MM.1S (cell line): Measurements from ENCODE around the gene ADIPOR1.
A peak's percentile ranks its signal among the peaks of the same experiment; 100 is the strongest.

Source experiments
- DNase-seq: peaks from one replicate; pipeline ENCODE4 v3.0.0-alpha.2; 2015
- H2AFZ ChIP-seq: fragments of 300-600 bp; sonication (generic); 2 replicates; pipeline ENCODE4 v1.6.0; 2016; ENCODE audit warnings: antibody characterized with exemption, low read length
- H3F3A ChIP-seq: fragments of 300-600 bp; sonication (generic); 2 replicates; pipeline ENCODE4 v1.6.1; 2016; ENCODE audit warnings: mild to moderate bottlenecking, antibody characterized with exemption, low read length, moderate library complexity, mixed read lengths; ENCODE audit not compliant: insufficient read depth
- H3K27ac ChIP-seq: fragments of 300-600 bp; sonication (generic); 2 replicates; pipeline ENCODE4 v1.5.1; 2016; ENCODE audit warnings: mild to moderate bottlenecking, low read length
- H3K27me3 ChIP-seq: fragments of 300-600 bp; sonication (generic); replicated peaks from 2 replicates; pipeline ENCODE4 v1.6.0; 2016; ENCODE audit warnings: low read length; ENCODE audit not compliant: insufficient read depth
- H3K36me3 ChIP-seq: fragments of 300-600 bp; sonication (generic); replicated peaks from 2 replicates; pipeline ENCODE4 v1.6.1; 2016; ENCODE audit warnings: mild to moderate bottlenecking, low read length, mixed read lengths; ENCODE audit not compliant: insufficient read depth
- H3K4me1 ChIP-seq: fragments of 300-600 bp; sonication (generic); 2 replicates; pipeline ENCODE4 v1.6.1; 2016; ENCODE audit warnings: low read length, mixed read lengths
- H3K4me2 ChIP-seq: fragments of 300-600 bp; sonication (generic); 2 replicates; pipeline ENCODE4 v1.6.0; 2016; ENCODE audit warnings: low read depth, low read length
- H3K4me3 ChIP-seq: fragments of 300-600 bp; sonication (generic); 2 replicates; pipeline ENCODE4 v1.5.1; 2016; ENCODE audit warnings: low read length, mixed read lengths
- H3K79me2 ChIP-seq: fragments of 300-600 bp; sonication (generic); 2 replicates; pipeline ENCODE4 v1.6.1; 2016; ENCODE audit warnings: mixed run types, low read length, mixed read lengths
- H3K9ac ChIP-seq: fragments of 300-600 bp; sonication (generic); 2 replicates; pipeline ENCODE4 v1.6.1; 2016; ENCODE audit warnings: low read length, mixed read lengths
- H3K9me2 ChIP-seq: fragments of 300-600 bp; sonication (generic); replicated peaks from 2 replicates; pipeline ENCODE4 v1.6.1; 2016; ENCODE audit warnings: mild to moderate bottlenecking, low read length, mixed read lengths; ENCODE audit not compliant: insufficient read depth
- H3K9me3 ChIP-seq: fragments of 300-600 bp; sonication (generic); replicated peaks from 2 replicates; pipeline ENCODE4 v1.6.1; 2016; ENCODE audit warnings: mild to moderate bottlenecking, low read length, mixed read lengths; ENCODE audit not compliant: insufficient read depth
- H4K20me1 ChIP-seq: fragments of 300-600 bp; sonication (generic); 2 replicates; pipeline ENCODE4 v1.6.1; 2016; ENCODE audit warnings: mild to moderate bottlenecking, low read length, moderate library complexity, mixed read lengths; ENCODE audit not compliant: insufficient read depth
- EZH2 ChIP-seq: fragments of 300-600 bp; sonication (generic); optimal IDR thresholded peaks from 2 replicates; pipeline ENCODE3; 2017; ENCODE audit warnings: low read depth, mild to moderate bottlenecking, antibody characterized with exemption, low read length, mixed read lengths
- EZH2phosphoT487 ChIP-seq: fragments of 300-600 bp; sonication (generic); IDR thresholded peaks from 2 replicates; pipeline ENCODE4 v1.6.1; 2018; ENCODE audit warnings: antibody characterized with exemption, low read length
- TF ChIP-seq, protein P1 (sequence below): fragments of 300-600 bp; sonication (generic); IDR thresholded peaks from 2 replicates; pipeline ENCODE4 v1.5.1; 2016; ENCODE audit warnings: antibody characterized with exemption, low read length, mixed read lengths

Gene ADIPOR1

DNA sequence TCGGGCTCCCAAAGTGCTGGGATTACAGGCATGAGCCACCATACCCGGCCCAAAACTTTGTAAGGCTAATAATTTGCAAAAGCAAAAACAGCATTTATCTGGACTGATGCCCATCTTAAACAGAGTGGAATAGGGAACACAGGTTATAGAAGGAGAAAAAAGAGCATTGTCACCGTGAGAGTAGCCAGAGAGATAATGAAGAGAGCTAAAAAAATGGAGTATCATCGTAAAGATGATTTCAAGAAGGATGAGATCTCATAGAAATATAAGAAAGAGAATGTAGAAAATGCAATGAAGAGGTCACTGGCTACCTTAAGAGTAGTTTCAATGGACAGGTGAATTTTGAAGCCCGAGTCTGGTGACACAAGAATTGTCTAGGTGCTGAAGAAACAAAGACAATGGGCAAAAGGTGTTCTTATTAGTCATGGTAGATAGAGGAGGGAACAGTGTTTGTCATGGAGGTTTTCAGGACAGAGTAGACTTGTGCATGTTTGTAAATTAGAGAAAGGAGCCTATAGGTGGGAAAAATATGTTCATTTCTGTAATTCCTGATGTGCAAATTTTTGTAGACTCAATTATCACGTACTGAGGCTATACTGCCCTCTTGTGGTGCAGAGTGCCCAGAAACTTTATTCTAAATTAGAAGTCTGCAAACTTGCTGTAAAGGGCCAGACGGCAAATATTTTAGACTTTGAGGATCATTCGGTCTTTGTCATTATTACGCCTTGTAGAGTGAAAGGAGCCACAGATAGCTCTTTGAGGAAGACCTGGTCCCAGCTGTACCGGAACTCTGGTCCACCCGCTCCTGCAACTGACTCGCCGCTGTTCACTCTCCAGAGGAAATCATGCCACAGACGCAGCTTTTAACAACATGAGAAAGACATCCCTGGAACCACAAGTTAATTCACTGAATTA lies 41.0 kb upstream of the ADIPOR1 start:
- DNase-seq: peak; percentile 85
- peak overlapping the region; percentile 18; the same call in 1 of the 2 replicates for H3K9ac ChIP-seq

DNA sequence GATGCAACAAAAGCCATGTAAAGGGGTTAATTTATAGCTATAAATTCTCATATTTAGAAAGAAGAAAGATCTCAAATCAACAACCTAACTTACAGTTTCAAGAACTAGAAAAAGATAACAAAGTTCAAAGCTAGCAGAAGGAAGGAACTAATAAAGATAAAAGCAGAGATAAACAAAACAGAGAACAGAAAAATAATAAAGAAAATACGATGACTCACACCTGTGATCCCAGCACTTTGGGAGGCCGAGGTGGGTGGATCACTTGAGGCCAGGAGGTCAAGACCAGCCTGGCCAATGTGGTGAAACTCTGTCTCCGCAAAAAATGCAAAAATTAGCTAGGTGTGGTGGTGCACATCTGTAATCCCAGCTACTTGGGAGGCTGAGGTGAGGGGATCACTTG lies 36.6 kb upstream of the ADIPOR1 start:
- Histone ChIP-seq H3K4me1 (peaks cover 4% of the 10 kb centered on the region; the same call in 1 of the 2 replicates), H3K79me2 (no peaks in the 10 kb centered on the region), H4K20me1 (no peaks in the 10 kb centered on the region), H2AFZ (no peak overlapping the region), H3K9me2 (no peaks in the 10 kb centered on the region), H3K36me3 (no peaks in the 10 kb centered on the region), H3K9me3 (no peaks in the 10 kb centered on the region), H3K4me2 (no peak overlapping the region), H3K27me3 (0 out of 2 replicates have a peak, but pooled peaks cover 18% of the 10 kb centered on the region), H3K27ac (no peak overlapping the region), H3K4me3 (no peak overlapping the region), H3K9ac (no peak overlapping the region), H3F3A (no peaks in the 10 kb centered on the region)
- DNase-seq: no peak
- no peak for TF ChIP-seq EZH2phosphoT487

More for the DNA sequence above, 41.0 kb upstream of the ADIPOR1 start:
- TF ChIP-seq EZH2phosphoT487 (no peak), EZH2 (no peak)
- TF ChIP-seq, protein P1, sequence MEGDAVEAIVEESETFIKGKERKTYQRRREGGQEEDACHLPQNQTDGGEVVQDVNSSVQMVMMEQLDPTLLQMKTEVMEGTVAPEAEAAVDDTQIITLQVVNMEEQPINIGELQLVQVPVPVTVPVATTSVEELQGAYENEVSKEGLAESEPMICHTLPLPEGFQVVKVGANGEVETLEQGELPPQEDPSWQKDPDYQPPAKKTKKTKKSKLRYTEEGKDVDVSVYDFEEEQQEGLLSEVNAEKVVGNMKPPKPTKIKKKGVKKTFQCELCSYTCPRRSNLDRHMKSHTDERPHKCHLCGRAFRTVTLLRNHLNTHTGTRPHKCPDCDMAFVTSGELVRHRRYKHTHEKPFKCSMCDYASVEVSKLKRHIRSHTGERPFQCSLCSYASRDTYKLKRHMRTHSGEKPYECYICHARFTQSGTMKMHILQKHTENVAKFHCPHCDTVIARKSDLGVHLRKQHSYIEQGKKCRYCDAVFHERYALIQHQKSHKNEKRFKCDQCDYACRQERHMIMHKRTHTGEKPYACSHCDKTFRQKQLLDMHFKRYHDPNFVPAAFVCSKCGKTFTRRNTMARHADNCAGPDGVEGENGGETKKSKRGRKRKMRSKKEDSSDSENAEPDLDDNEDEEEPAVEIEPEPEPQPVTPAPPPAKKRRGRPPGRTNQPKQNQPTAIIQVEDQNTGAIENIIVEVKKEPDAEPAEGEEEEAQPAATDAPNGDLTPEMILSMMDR: peak; percentile 94
- peak overlapping the region; percentile 37; the same call in 1 of the 2 replicates for H3K4me3 ChIP-seq
- no peaks in the 10 kb centered on the region for H3K9me3 ChIP-seq
- no peak overlapping the region for H3K27ac ChIP-seq
- H3K27me3 ChIP-seq: 0 out of 2 replicates have a peak, but pooled peaks cover 18% of the 10 kb centered on the region
- H3K4me1 ChIP-seq: peaks cover 4% of the 10 kb centered on the region; the same call in 1 of the 2 replicates
- H4K20me1 ChIP-seq: no peaks in the 10 kb centered on the region
- H3F3A ChIP-seq: no peaks in the 10 kb centered on the region
- H3K36me3 ChIP-seq: no peaks in the 10 kb centered on the region
- H3K9me2 ChIP-seq: no peaks in the 10 kb centered on the region
- peak overlapping the region; percentile 86 for H2AFZ ChIP-seq
- H3K4me2 ChIP-seq: peak overlapping the region; percentile 75
- no peaks in the 10 kb centered on the region for H3K79me2 ChIP-seq

DNA sequence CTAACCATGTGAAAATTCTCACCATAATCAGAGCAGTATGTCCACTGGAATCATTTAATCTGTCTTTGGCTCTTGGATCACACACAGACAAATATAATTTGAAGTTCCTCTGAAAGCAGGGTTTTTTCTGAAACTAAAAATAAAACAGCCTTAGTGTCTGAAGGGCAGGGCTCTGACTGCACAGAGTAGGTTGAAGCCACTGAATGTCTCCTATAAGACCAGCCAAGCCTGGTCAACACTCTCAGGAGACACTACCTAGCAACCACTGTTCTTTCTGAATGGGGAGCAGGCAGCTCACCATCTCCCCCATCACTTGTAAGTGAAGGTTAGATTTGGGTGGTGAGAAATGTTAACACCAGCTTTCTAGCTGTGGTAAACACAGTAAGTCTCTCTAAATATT lies 33.0 kb upstream of the ADIPOR1 start:
- Histone ChIP-seq H3K9ac (no peak overlapping the region), H3K4me1 (no peaks in the 10 kb centered on the region), H3K4me3 (no peak overlapping the region), H3K9me2 (no peaks in the 10 kb centered on the region), H2AFZ (no peak overlapping the region), H3K9me3 (no peaks in the 10 kb centered on the region), H3K4me2 (no peak overlapping the region), H3F3A (no peaks in the 10 kb centered on the region), H3K27me3 (0 out of 2 replicates have a peak, but pooled peaks cover 7% of the 10 kb centered on the region), H3K27ac (no peak overlapping the region), H3K36me3 (no peaks in the 10 kb centered on the region), H4K20me1 (no peaks in the 10 kb centered on the region), H3K79me2 (no peaks in the 10 kb centered on the region)
- no peak for DNase-seq
- TF ChIP-seq EZH2: no peak
- TF ChIP-seq EZH2phosphoT487: no peak
- TF ChIP-seq, protein P1: no peak

DNA sequence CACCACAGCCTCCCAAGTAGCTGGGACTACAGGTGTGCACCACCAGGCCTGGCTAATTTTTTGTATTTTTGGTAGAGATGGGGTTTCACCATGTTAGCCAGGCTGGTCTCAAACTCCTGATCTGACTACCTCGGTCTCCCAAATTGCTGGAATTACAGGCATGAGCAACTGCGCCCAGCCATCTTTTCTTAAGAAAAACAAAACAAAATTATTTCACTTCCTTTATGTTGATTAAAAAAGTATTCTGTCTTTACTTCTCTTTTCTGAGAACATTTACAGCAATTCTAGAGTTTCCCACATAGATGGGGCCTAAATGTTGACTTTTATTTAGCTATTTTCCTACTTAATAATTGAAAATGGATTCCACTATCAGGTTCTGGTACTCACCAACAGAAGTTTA lies 31.8 kb upstream of the ADIPOR1 start:
- H3K9me3 ChIP-seq: no peaks in the 10 kb centered on the region
- H3K27ac ChIP-seq: no peak overlapping the region
- no peak overlapping the region for H3K4me3 ChIP-seq
- no peaks in the 10 kb centered on the region for H3K9me2 ChIP-seq
- TF ChIP-seq EZH2: no peak
- no peak overlapping the region for H2AFZ ChIP-seq
- H3K9ac ChIP-seq: no peak overlapping the region
- no peaks in the 10 kb centered on the region for H3K27me3 ChIP-seq
- H3K36me3 ChIP-seq: no peaks in the 10 kb centered on the region
- no peaks in the 10 kb centered on the region for H4K20me1 ChIP-seq
- H3K4me1 ChIP-seq: no peaks in the 10 kb centered on the region
- no peaks in the 10 kb centered on the region for H3F3A ChIP-seq
- H3K79me2 ChIP-seq: no peaks in the 10 kb centered on the region
- H3K4me2 ChIP-seq: no peak overlapping the region
- no peak for DNase-seq
